NCI-H1105 treated with DMSO at 0.1 percent for 48 hours (cell line): Measurements from ENCODE around the gene TAOK3.
A peak's percentile ranks its signal among the peaks of the same experiment; 100 is the strongest.
"Not testable (repeated sequence)": the region's sequence is repeated elsewhere in the genome, so short reads cannot be mapped to it uniquely, and the experiment has no call there.

Source experiments
- DNase-seq: peaks from one replicate; lab custom pipeline; 2025; lab: John Stamatoyannopoulos, UW

TAOK3 gene

DNA sequence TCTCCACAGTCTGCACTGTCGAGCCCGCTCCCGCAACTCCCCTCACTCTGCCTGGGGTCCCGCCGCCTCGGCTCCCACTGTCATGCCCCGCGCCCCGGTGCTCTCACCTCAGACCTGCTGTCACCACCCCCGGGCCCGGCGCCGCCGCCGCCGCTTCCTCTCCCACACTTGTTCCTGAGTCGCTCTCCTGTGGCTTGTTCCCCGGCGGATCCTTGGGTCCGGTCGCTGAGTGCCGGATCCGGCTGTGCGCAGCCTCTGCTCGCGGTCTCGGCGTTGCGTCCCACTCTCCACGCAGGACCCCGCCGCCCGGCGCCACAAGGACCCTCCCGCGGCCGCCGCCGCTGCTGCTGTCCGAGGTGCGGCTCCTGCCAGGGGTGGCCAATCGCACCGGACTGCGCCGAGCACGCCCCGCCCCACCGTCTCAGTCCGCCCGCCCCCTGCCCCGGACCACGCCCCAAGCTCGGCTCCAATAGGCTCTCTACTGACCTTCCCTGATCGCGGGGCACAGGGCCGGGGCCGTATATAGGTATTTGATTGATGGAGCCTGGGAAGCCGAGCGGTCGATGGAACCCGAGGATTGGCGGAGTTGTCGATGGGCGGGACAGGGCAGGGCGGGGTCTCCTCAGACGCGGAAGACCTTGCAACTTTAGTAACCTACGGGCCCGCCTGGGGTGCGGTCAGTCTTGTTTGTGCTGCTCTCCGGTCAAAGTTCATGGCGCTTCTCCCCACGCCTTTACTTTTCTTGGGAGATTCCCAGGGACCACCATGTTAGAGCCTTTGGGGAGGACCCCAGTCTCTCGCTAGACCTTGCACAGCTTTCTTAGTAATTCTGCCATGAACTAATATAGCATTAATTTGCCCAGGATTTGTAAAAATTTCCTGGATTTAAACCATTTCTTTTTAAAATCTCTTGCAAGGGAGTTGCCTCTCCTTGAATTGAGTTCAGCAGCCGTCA, at the start of gene TAOK3:
TAOK3 (minus strand) TSS at position 367 of the 955 bp plus-strand sequence. CDS start 117,340 bp downstream, outside the sequence.
- DNase-seq: peak; percentile 99

DNA sequence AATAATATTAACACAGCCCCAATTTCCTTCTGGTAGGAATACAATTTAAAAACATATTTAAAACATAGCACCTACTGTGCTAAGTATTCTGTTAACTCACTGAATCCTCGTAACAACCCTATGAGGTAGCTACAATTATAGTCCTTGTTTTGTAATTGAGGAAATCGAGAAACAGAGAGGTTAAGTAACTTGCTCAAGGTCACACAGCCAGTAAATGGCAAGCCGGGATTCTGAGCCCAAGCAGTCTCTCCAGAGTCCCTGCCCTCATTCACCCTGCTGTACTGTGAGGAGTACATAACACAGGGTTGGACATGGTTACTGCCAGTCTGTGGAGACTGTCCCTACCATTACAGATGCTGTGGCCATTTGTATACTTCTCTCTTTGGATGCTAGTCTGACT, 48.0 kb upstream of the TAOK3 start:
- no peak for DNase-seq

DNA sequence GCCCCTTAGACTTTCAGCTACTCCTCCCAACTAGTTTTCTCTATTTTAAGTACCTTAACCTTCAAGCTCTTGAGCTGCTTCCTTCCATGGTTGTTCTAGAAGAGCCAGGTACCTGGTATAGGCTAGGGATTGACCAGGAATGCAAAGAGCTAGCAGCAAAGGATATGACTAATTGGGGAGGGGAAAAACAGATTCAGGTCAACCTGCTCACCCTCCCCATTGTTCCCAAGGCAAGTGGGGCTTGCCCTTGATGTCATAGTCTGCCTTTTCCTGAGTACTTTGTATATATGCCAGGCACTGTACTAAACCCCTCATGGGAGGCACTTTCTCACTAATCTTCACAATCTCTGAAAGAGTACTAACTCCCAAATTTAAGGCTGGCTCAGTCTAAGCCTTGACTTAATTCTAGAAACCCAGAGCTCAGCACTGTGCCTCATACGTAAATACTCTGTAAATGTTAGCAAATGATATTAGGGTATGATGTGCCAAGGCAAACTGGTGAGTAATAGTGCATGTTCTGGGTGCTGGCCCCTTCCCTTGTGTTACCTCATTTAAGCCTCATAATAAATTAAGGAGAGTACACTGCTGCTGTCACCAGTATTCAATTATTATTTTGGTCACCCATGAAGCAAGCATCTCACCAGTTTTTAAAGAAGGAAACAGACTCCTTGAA, 45.8 kb upstream of the TAOK3 start:
- DNase-seq: no peak

DNA sequence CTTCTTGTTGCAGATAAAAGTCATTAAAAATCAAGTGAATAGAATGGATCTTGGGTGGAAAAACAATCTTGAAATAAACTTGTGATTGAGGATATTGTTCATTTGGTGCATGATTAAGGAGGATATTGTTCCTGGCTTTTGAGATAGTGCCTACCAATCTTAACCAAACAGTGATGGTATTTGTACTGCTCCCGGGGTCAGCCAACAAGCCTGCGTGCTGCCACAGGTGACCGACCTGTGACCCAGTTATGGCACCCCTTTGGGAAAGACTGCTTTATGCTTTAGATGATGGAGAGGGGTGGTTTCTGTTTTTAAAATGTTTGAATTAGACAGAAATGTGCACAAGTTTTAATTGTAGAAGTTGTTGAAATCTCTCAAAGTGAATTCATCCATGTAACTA, 45.2 kb upstream of the TAOK3 start:
- DNase-seq: no peak

DNA sequence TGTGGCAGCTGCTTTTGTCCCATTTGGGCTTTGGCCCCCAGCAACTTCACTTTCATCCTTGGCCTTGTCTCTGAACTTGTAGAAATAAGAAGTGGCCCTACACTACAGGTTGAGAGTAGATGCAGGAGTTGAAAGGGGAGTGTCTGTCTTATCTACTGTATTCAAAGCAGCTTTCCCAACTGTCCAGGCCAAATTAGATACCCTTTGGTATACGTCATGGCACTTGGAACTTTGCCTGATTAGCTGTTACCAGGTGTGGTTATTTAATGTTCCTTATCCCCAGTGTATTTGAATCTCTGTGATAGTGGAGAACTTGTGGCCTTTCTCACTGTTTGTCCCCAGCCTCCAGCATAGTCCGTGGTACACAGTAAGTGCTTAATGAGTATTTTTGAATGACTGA, 37.1 kb upstream of the TAOK3 start:
- no peak for DNase-seq

DNA sequence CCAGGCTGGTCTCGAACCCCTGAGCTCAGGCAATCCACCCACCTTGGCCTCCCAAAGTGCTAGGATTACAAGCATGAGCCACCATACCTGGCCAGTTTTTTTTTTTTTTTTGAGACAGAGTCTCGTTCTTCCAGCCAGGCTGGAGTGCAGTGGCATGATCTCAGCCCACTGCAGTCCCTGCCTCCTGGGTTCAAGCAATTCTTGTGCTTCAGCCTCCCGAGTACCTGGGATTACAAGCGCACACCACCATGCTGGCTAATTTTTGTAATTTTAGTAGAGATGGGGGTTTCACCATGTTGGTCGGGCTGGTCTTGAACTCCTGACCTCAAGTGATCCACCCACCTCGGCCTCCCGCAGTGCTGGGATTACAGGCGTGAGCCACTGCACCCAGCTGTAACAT, 35.5 kb upstream of the TAOK3 start:
- DNase-seq: not testable (repeated sequence)

DNA sequence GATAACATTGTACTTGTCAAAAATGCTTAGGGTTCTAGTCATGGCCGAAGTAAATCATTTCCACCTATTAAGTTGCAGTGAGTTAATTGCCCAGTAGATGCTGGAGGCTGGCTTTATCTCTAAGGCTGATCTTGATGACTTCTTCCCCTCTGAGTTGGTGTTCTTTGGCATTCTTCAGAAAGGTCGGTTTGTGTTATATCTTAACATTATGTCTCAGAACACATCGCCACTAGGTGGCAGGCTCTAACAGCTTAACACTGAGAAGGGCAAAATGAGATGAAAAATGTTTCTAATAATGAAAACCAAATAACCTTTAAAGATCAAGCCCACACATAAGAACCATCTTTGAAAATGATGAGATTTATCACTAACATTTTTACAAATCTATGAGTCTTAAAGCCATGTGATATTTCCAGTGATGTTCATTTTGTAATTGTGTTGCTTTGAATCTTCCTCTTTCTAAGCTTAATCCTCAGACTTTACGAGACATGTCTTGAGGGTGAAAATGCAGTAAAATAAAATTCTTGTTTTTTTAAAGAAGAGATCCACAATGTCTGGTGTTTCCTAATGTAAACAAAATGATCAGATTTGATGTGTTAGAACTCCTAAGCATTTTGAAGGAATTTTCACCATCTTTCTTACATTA, 32.3 kb upstream of the TAOK3 start:
- peak; percentile 56 for DNase-seq

DNA sequence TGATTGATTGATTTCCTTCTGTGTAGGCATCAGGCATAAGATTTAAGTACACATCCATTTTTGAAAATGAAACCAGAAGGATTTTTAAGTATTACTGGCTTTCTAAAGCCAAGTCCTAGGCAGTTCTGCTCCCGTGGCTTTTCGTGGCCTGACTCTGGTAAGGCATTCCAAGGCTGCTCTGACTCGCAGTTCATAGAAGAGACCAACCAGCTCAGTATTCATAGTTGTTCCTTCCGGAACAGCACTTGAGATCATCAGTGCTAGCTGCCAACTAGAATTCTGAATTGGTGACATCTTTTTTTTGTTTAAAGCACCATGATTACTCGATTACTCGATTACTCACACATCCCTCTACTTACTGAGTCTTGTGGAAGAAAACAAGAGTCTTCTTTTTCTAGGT, 29.5 kb upstream of the TAOK3 start:
- no peak for DNase-seq

DNA sequence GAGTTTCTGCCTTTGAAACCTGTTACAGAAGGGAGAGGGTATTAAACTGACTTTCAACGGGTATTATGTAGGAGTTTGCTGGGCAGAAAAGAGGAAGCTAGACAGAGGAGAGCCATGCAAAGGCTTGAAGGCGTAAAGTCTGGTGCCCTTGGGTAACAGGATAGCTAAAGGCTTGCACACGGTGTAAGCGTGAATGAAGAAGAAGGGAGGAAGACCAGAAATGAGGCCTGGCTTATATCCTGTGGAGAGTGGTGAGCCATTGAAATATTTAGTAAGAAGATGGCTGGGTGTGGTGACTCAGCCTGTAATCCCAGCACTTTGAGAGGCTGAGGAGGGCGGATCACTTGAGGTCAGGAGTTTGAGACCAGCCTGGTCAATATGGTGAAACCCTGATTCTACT, 26.2 kb upstream of the TAOK3 start:
- DNase-seq: no peak

DNA sequence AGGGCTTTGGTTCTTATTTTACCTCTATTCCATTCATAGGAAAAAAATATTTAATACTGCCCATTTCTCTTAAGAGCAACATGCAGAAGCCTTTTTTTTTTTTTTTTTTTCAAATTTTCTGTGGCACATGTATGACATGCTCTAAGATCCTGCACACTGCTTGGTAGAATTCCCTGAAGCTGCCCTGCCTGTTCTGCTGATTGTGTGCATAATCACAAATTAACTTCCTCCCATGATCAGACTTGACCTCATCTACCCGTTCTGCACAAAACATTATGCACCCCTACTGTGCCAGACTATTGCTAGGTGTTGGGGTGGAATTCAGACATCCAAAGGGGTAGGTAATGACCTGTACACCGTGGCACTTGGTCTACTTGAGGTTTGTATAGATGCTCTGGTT, 25.8 kb upstream of the TAOK3 start:
- no peak for DNase-seq

DNA sequence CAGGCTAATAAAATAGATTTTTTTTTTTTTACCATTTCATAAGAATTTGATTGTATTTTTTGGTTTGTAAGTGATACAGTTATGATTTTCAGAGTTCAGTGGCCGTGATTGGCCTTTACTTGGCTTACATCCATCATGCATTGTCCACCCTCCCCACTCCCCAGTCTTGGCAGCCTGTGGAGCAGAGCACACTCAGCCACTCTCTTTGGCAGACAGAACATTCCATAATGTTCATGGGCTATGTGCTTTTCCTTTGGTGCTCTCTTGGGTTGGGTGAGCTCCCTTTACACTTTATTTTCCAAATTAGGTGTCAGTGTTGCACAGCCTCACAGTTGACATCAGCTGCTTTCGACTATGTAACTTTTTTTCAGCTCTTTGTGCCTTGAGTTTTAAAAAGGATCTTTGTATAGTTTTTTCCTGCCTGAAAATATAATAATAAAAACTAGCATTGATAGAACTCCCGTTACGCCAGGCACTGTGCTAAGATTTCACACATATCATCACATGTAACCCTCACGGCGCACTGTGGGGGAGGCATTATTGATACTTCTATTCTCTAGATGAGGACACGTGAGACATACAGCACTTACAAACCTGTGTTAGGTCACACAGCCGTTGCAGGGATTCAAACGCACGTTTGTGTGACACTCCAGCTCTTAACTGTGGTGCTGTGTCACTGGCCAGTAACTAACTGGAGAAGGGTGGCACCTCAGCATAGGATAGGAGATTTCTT, 25.2 kb upstream of the TAOK3 start:
- no peak for DNase-seq

DNA sequence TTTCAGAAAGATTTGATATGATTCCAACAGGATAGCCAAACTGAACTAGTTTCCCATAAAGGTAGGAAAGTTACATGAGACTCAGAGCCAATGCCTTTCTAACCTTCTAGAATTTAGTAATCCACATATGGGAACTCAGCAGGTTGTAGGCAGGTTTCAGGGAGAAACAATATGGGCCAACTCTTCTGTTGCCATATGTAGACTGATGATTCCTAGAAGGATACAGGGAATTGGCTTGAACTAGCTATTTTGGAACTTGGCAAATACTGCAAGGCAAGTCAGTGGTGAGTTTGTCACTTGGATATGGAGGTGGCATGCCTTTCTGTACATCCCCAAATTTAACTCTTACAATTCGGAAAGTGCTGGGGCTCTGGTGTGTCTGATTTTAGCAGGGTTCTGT, 19.1 kb upstream of the TAOK3 start:
- no peak for DNase-seq

DNA sequence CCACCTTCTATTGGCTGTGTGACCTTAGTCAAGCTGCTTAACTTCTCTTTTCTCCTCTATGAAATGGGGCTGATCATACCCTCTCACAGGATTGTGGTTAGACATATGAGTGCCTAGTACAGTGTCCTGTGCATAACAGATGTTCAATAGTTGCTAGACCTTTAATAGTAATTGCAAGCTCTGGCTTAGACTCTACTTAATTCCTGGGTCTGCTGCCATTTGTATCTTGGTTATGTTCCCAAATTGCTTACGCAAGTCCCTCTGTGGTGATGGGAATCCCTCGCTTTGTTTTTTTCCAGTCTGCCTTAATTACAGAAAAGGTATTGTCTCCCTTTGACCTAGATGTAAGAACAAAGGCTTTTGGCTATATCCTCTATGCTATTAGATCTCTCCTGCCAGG, 18.7 kb upstream of the TAOK3 start:
- DNase-seq: no peak

DNA sequence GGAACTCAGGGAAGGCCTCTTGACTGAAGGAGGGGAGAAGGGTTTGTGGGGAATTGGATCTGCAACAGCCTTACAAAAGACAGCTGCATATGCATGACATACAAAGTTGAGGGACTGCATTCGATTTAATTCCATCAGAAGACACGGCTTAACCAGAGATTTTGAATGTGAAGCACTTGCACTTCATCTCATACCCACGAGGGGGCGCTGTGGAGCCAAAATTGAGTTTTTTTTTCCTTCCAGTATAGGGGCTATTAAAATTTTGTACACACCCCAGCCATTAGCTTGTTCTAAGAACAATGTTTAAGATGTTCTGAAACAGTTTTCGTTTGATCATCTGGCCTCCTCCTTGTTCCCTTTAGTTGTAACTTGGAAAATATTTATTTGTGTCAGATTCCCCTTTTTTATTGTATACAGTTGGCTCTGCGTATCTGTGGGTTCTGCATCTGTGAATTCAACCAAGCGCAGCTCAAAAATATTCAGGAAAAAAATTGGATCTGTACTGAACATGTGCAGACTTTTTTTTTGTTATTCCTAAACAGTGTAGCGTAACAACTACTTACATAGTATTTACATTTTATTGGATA, 5.3 kb upstream of the TAOK3 start:
- peak; percentile 67 for DNase-seq

DNA sequence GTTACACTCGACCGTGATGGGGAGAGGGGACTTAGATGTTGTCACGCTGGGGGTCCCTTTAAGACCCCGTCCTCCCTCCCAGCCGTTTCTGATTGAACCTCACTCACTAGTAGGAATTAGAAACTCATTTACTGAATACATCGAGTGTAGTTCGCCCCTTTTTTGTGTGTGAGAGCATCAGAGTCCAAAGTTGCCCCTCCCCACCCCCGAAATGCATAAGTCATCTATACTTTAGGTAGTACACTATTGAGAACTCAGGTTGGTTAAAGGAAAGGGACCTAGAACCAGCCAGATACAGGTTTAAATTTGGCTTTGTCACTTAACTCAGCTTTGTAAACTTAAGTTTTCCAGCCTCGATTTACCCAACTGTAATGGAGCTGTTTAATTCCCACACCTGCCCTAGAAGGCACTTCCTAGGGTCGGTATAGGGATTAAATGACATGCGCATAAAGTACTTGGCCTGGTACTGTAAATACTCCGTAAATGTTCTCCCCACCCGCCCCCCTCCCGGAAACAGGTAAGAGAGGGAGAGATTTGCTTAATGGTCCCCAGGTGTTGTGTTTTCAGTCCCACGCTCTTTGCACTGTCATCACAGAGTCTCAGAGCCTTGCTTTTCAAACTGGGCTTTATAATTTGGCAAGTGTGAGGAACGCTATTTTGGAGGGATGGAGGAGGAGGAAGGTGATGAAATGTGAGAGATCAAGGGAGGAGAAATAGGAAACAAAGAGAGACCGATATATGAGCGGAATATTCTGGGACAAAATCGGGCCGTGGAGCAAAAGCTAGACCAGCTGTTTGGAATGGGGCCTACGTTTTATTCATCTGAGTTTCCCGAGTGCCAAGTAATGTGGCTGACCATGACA, 4.5 kb upstream of the TAOK3 start:
- peak; percentile 22 for DNase-seq

DNA sequence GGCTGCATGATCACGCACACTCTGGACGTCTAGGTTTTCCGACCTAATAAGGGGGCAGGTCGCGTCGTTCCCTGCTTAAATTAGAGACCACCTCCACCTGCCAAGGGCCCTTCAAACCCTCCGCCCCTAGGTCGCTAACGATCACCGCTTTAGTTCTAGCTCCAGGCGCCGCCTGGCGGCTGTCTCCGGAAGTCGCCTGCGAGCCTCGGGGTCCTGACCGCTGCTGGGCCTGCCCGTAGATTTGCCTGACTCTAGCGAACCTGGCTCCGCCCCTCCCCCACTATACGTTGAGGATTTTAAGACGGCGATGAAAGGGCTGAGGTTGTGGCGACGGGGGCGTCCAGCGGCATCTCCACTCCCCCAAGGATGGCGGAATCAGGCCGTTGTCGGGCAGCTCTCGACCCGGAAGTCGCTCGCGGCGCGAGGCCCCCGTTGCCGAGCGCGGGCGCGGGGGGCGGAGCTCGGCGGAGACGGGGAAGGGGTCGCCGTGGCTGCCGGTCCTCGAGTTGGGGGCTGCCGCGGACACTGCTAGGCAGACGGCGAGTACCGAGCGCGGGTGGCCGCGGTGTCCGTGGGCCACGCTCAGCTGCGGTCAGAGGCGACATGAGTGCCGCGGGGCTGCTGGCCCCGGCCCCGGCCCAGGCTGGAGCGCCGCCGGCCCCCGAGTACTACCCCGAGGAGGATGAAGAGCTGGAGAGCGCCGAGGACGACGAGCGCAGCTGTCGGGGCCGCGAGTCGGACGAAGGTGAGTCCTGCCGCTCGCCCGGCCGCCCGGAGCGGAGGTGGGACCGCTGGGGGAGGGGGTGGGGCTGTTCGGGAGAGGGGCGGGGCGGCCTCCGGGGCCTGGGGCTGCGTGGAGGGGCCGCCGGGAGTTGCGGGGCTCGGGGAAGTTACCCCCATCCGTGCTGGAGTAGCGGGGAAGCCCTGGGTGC, 3.6 kb upstream of the TAOK3 start, which contains the start of gene SUDS3:
SUDS3 (plus strand) TSS at position 467 of the 932 bp plus-strand sequence; CDS start at position 604, 137 bp downstream.
- peak; percentile 88 for DNase-seq

DNA sequence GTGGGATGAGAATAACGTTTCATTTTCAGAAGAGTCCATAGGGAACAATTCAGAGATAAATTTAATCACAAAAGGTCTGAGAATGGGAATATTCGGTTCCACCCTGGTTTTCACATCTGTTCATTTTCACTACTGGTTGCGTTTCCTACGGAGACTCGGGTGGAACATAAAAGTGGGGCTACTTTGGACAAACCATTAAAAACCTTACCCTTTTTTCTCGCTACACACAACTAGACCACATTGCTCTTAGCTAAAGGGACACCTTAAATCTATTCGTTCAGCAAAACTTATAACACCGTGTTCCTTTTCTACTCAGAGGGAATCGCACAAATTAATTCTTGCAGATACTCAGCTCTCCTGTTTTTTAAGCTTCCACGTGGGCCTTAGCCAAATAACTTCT, 2.6 kb upstream of the TAOK3 start:
- no peak for DNase-seq

DNA sequence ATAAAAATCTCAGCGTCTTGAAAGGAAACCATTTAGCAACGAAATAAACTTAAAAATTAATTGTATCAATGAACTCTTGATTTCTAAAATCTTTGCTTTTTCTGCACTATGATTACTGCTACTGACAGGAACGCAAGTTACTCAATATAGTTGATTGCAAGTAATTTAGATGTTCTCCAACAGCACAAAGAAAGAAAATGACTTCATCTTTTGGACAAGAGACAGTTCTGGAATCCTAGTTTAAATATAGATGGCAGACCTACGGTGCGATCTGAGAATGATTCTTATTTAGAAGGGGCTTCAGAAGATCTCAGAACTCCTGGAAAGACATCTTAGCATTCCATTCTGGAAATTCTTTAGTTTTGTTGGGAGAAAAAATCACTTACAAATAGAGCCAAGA, 2.2 kb upstream of the TAOK3 start:
- no peak for DNase-seq

DNA sequence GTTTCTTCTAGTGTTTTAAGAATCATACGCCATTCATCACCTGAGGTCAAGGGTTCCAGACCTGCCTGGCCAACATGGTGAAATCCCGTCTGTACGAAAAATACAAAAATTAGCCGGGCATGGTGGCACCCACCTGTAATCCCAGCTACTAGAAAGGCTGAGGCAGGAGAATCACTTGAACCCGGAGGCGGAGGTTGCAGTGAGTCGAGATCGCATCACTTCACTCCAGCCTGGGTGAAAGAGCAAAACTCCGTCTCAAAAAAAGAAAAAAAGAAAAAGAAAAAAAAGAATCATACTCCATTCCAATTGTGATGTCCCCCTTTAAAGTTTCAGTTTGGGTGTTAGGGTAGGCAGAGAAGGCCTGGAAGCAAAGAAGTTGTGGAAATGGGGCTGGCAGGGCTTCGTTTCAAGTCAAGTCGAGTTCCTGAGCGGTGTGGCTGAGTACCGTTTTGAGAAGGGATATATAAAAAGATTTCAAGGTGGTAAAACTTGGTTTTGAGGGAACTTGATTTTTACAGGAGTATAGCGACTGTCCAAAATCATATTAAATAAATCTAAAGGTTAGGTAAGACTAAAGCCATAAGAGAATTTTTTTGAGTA, 1.5 kb upstream of the TAOK3 start:
- DNase-seq: no peak
